Hepatocyte (in vitro differentiated cells): ENCODE measurements around the gene SNAI1.

Experiments
- CTCF ChIP-seq: fragments of 200-600 bp; sonication (generic); IDR thresholded peaks from 2 replicates; pipeline ENCODE4 v1.5.1; 2016; ENCODE audit warnings: antibody characterized with exemption, mild to moderate bottlenecking; ENCODE audit not compliant: poor library complexity
- EZH2 ChIP-seq: fragments of 200-600 bp; sonication (generic); IDR thresholded peaks from 2 replicates; pipeline ENCODE4 v1.6.1; 2016; ENCODE audit warnings: antibody characterized with exemption, mild to moderate bottlenecking, borderline replicate concordance
- EZH2phosphoT487 ChIP-seq: fragments of 200-600 bp; sonication (generic); IDR thresholded peaks from one replicate; pipeline ENCODE4 v1.6.1; 2018; ENCODE audit warnings: antibody characterized with exemption, mild to moderate bottlenecking, low read depth, moderate library complexity; ENCODE audit not compliant: unreplicated experiment, severe bottlenecking

- TF ChIP-seq CTCF (no peak), EZH2 (no peak), EZH2phosphoT487 (no peak)
These were observed 46.4 kb downstream of the SNAI1 start for GRCh38 chr20:50029083-50029696.
